HCT116 (cell line): ENCODE results near the gene SPDL1. TPM values are rescaled to one million over a fixed set of nuclear protein-coding genes. Genes with fewer than 3 reads are reported as not detected.

Experiments
- ATAC-seq: fragments of 200-7000 bp; cut with Tn5 transposase; 2 replicates; pipeline ENCODE4 v1.9.1; 2020; ENCODE audit warnings: mild to moderate bottlenecking, moderate library complexity
- BruUV-seq: library from RNA; stranded (reverse); fragments of 400-500 nt; replicated peaks from 2 replicates; lab custom pipeline; 2021; lab: Mats Ljungman, UMichigan
- CTCF ChIA-PET: fragments of 300-600 bp; sonication (Branson Sonifier 250); formaldehyde crosslinking; loops from one replicate; lab custom pipeline; 2021; ENCODE audit warnings: antibody characterized with exemption; lab: Charles Lee
- POLR2A ChIA-PET: fragments of 300-600, 350-600 bp; sonication (Branson Sonifier 250); formaldehyde crosslinking; loops from one replicate; lab custom pipeline; 2021; ENCODE audit warnings: antibody characterized with exemption; lab: Charles Lee
- RAD21 ChIA-PET, 2 experiments: fragments of 300-600 bp; sonication (Branson Sonifier 250); formaldehyde crosslinking; loops; one replicate each; lab custom pipeline; 2023; ENCODE audit warnings: low total read pairs in 2 of 2; ENCODE audit not compliant: uncharacterized antibody in 2 of 2, unreplicated experiment in 2 of 2, low non-redundant PET in 1 of 2; lab: Charles Lee
- DNase-seq: peaks from one replicate; pipeline ENCODE4 v3.0.0-alpha.2; 2010; ENCODE audit warnings: low read depth, low spot score
- H2AFZ ChIP-seq: fragments of 200-600 bp; shearing (Covaris generic), sonication (generic); 2 replicates; pipeline ENCODE4 v1.6.1; 2017; ENCODE audit warnings: low read depth, mixed run types, mixed read lengths, antibody characterized with exemption, low read length; ENCODE audit not compliant: poor library complexity, severe bottlenecking
- H3K27ac ChIP-seq: 2 replicates; pipeline ENCODE4 v1.5.1; 2012; ENCODE audit warnings: low read depth, low read length
- H3K27me3 ChIP-seq: fragments of 200-600 bp; sonication (generic); 2 replicates; pipeline ENCODE4 v1.6.1; 2016; ENCODE audit warnings: mixed run types, low read length, mixed read lengths; ENCODE audit not compliant: insufficient read depth
- H3K36me3 ChIP-seq, 2 experiments: fragments of 200-500 bp in 1 of 2; fragments of 200-600 bp in 1 of 2; sonication (Bioruptor generic) in 1 of 2; sonication (generic) in 1 of 2; 2 replicates each; pipeline versions ENCODE4 v1.5.1 to v1.6.1; 2014 to 2016; ENCODE audit warnings: low read length in 2 of 2, inconsistent platforms in 1 of 2, mixed read lengths in 1 of 2, mixed run types in 1 of 2; ENCODE audit not compliant: insufficient read depth in 2 of 2, control insufficient read depth in 1 of 2
- H3K4me1 ChIP-seq, 2 experiments: fragments of 200-600 bp in 1 of 2; sonication (generic) in 1 of 2; 2 replicates each; pipeline versions ENCODE4 v1.5.1 to v1.6.1; 2012 to 2017; ENCODE audit warnings: low read length in 2 of 2, inconsistent platforms in 1 of 2, mild to moderate bottlenecking in 1 of 2, mixed read lengths in 1 of 2, mixed run types in 1 of 2, moderate library complexity in 1 of 2; ENCODE audit not compliant: insufficient read depth in 2 of 2, control insufficient read depth in 1 of 2
- H3K4me2 ChIP-seq: fragments of 200-600 bp; sonication (generic); 2 replicates; pipeline ENCODE4 v1.6.1; 2017; ENCODE audit warnings: mixed run types, low read length, mixed read lengths
- H3K4me3 ChIP-seq, 2 experiments: fragments of 200-600 bp in 1 of 2; sonication (generic) in 1 of 2; replicated peaks in 1 of 2; 2 replicates each; pipeline ENCODE4 v1.5.1; 2011 to 2016; ENCODE audit warnings: low read length in 2 of 2, control low read depth in 1 of 2, low read depth in 1 of 2, mild to moderate bottlenecking in 1 of 2, mixed read lengths in 1 of 2, mixed run types in 1 of 2
- H3K79me2 ChIP-seq: fragments of 200-600 bp; sonication (generic); 2 replicates; pipeline ENCODE4 v1.6.1; 2017; ENCODE audit warnings: mild to moderate bottlenecking, mixed run types, low read length, moderate library complexity, mixed read lengths; ENCODE audit not compliant: insufficient read depth
- H3K9ac ChIP-seq: fragments of 200-600 bp; sonication (generic); 2 replicates; pipeline ENCODE4 v1.6.1; 2016; ENCODE audit warnings: low read length, mixed read lengths
- H3K9me2 ChIP-seq: fragments of 200-600 bp; sonication (generic), shearing (Covaris generic); 2 replicates; pipeline ENCODE4 v1.6.1; 2017; ENCODE audit warnings: mixed run types, mild to moderate bottlenecking, moderate library complexity; ENCODE audit not compliant: insufficient read depth
- H3K9me3 ChIP-seq, 2 experiments: fragments of 200-500 bp in 1 of 2; fragments of 200-600 bp in 1 of 2; sonication (Bioruptor generic) in 1 of 2; sonication (generic) in 1 of 2; 2 replicates each; pipeline ENCODE4 v1.6.1; 2014 to 2017; ENCODE audit warnings: low read length in 2 of 2, mixed read lengths in 2 of 2, inconsistent platforms in 1 of 2, low read depth in 1 of 2, mild to moderate bottlenecking in 1 of 2, mixed run types in 1 of 2, moderate library complexity in 1 of 2; ENCODE audit not compliant: control insufficient read depth in 1 of 2, insufficient read depth in 1 of 2
- H4K20me1 ChIP-seq: fragments of 200-600 bp; sonication (generic), shearing (Covaris generic); 2 replicates; pipeline ENCODE4 v1.6.1; 2017; ENCODE audit warnings: mixed run types, mild to moderate bottlenecking, moderate library complexity; ENCODE audit not compliant: insufficient read depth
- ATF3 ChIP-seq: IDR thresholded peaks from 2 replicates; pipeline ENCODE4 v1.6.1; 2012
- CBX3 ChIP-seq: IDR thresholded peaks from 2 replicates; pipeline ENCODE4 v1.6.1; 2012; ENCODE audit warnings: low read depth
- CTCF ChIP-seq, 3 experiments: fragments of 200-600 bp in 1 of 3; sonication (generic) in 1 of 3; IDR thresholded peaks in 2 of 3; conservative IDR thresholded peaks in 1 of 3; 2 replicates each; pipeline ENCODE4 v1.5.1; 2012 to 2017; ENCODE audit warnings: low read depth in 2 of 3, low read length in 2 of 3, antibody characterized with exemption in 1 of 3, borderline replicate concordance in 1 of 3, control low read depth in 1 of 3, mild to moderate bottlenecking in 1 of 3, mixed read lengths in 1 of 3, mixed run types in 1 of 3, moderate library complexity in 1 of 3; ENCODE audit not compliant: insufficient read depth in 1 of 3
- EGR1 ChIP-seq: IDR thresholded peaks from 2 replicates; pipeline ENCODE4 v1.6.1; 2012; ENCODE audit warnings: low read depth
- ELF1 ChIP-seq: IDR thresholded peaks from 2 replicates; pipeline ENCODE4 v1.6.1; 2012; ENCODE audit warnings: low read depth, borderline replicate concordance
- EZH2 ChIP-seq: fragments of 200-600 bp; sonication (generic); IDR thresholded peaks from 2 replicates; pipeline ENCODE4 v1.6.1; 2017; ENCODE audit warnings: antibody characterized with exemption, mixed run types
- FOSL1 ChIP-seq: IDR thresholded peaks from 2 replicates; pipeline ENCODE4 v1.6.1; 2012; ENCODE audit warnings: low read depth
- JUND ChIP-seq: IDR thresholded peaks from 2 replicates; pipeline ENCODE4 v1.6.1; 2012
- MAX ChIP-seq: IDR thresholded peaks from 2 replicates; pipeline ENCODE4 v1.6.1; 2012
- POLR2A ChIP-seq: IDR thresholded peaks from 2 replicates; pipeline ENCODE4 v1.7.0; 2011; ENCODE audit warnings: borderline replicate concordance; ENCODE audit not compliant: insufficient read depth, insufficient read length; ENCODE audit errors: extremely low read depth
- POLR2AphosphoS5 ChIP-seq: IDR thresholded peaks from 2 replicates; pipeline ENCODE4 v1.6.1; 2011; ENCODE audit warnings: mild to moderate bottlenecking, low read depth, low read length, moderate library complexity
- RAD21 ChIP-seq: IDR thresholded peaks from 2 replicates; pipeline ENCODE4 v1.6.1; 2012; ENCODE audit warnings: low read depth, mild to moderate bottlenecking
- REST ChIP-seq: IDR thresholded peaks from 2 replicates; pipeline ENCODE4 v1.6.1; 2012; ENCODE audit warnings: low read depth
- SRF ChIP-seq: IDR thresholded peaks from 2 replicates; pipeline ENCODE4 v1.6.1; 2012; ENCODE audit warnings: low read depth
- YY1 ChIP-seq: IDR thresholded peaks from 2 replicates; pipeline ENCODE4 v1.6.1; 2011; ENCODE audit warnings: low read length, low read depth, moderate library complexity, mild to moderate bottlenecking; ENCODE audit not compliant: insufficient replicate concordance; ENCODE audit errors: extremely low read depth
- ZFX ChIP-seq: fragments of 450-650 bp; IDR thresholded peaks from 2 replicates; pipeline ENCODE4 v1.6.1; 2017
- ZNF274 ChIP-seq: fragments of 200-500 bp; sonication (Bioruptor generic); IDR thresholded peaks from 2 replicates; pipeline ENCODE4 v1.6.1; 2014; ENCODE audit warnings: mild to moderate bottlenecking, low read depth, low read length, inconsistent platforms
- intact Hi-C: fragments of 100-400 bp; cut with micrococcal nuclease; formaldehyde crosslinking; loops from 2 replicates; pipeline ENCODE4 v1.10.0; 2022
- total RNA-seq: library from RNA; stranded (reverse); gene quantifications from one replicate; pipeline ENCODE4 v1.2.1, GENCODE V29; 2021; ENCODE audit not compliant: unreplicated experiment

The SPDL1 gene
- total RNA-seq, 1 experiment from 2014 or later: 28.5 TPM

- no peak for ATAC-seq
- H3K36me3 ChIP-seq: no peaks in the 10 kb centered on the region
- no peak overlapping the region for H3K27ac ChIP-seq
- H3K9me2 ChIP-seq: no peaks in the 10 kb centered on the region
- no TSS peak for BruUV-seq
- intact Hi-C loops: no loop called here
- H3K4me3 ChIP-seq: no peak overlapping the region
- no peaks in the 10 kb centered on the region for H3K9me3 ChIP-seq
- H3K27me3 ChIP-seq: no peaks in the 10 kb centered on the region
- H3K79me2 ChIP-seq: no peaks in the 10 kb centered on the region
- no peaks in the 10 kb centered on the region for H3K4me1 ChIP-seq
- ChIA-PET CTCF (no interaction called here), POLR2A (no interaction called here)
- no peaks in the 10 kb centered on the region for H4K20me1 ChIP-seq
- H2AFZ ChIP-seq: no peak overlapping the region
- TF ChIP-seq YY1 (no peak), ZFX (no peak), REST (no peak), ZNF274 (no peak), CTCF (IDR thresholded peaks at IDR 0.05 in 2 of 3, conservative IDR thresholded peaks at IDR 0.05 in 1 of 3; ENCODE audit: borderline replicate concordance in 1 of 3, insufficient read depth in 1 of 3, low read depth in 2 of 3, low read length in 2 of 3) (no peak), EGR1 (no peak), POLR2AphosphoS5 (no peak), FOSL1 (no peak), SRF (no peak), EZH2 (no peak), ELF1 (no peak), POLR2A (no peak), RAD21 (no peak), ATF3 (no peak), MAX (no peak), CBX3 (no peak), JUND (no peak)
- TF ChIP-seq, all 23 proteins: peak for 0
- RAD21 ChIA-PET: no interaction called here
- no peak for DNase-seq
- H3K9ac ChIP-seq: no peak overlapping the region
- no peak overlapping the region for H3K4me2 ChIP-seq
These were observed 21.7 kb upstream of the SPDL1 start for GRCh38 chr5:169561893-169562292.
